ENCODE data around the gene MCAM. TPM values are rescaled to one million over a fixed set of nuclear protein-coding genes. Genes with fewer than 3 reads are reported as not detected.

The MCAM gene
- polyA plus RNA-seq, 3 donors: not detected

- no peaks in the 10 kb centered on the region for H3K36me3 ChIP-seq (replicated peaks in 1 of 2; ENCODE audit: control insufficient read depth in 1 of 2, insufficient read depth in 2 of 2, low read length in 2 of 2)
- no peak overlapping the region for H3K9ac ChIP-seq (ENCODE audit: insufficient read depth, low read length, poor library complexity, severe bottlenecking)
- H2AFZ ChIP-seq (ENCODE audit: insufficient read depth, low read depth, low read length, poor library complexity, severe bottlenecking): no peak overlapping the region
- no peak overlapping the region for H3K27ac ChIP-seq (ENCODE audit: low read depth in 1 of 2, low read length in 2 of 2)
- TF ChIP-seq CTCF (IDR thresholded peaks at IDR 0.05): no peak
- no peaks in the 10 kb centered on the region for H4K20me1 ChIP-seq (ENCODE audit: insufficient read depth, low read length)
- DNase-seq: no peak
- no peak overlapping the region for H3K4me2 ChIP-seq (replicated peaks; ENCODE audit: extremely low read depth, low read length, poor library complexity, severe bottlenecking)
- H3K9me3 ChIP-seq (replicated peaks in 1 of 2; ENCODE audit: control insufficient read depth in 1 of 2, insufficient read depth in 1 of 2, low read length in 2 of 2): no peaks in the 10 kb centered on the region
- 100% methylated on average over 1 of the region's 20 CpGs for WGBS (ENCODE audit: insufficient coverage)
- peaks cover 0 to 5% (median 0%) of the 10 kb centered on the region in 7 donors for H3K9me3 Mint-ChIP-seq
- H3K27ac Mint-ChIP-seq: no peak overlapping the region
- peaks cover 10 to 40% of the 10 kb centered on the region in 2 donors for H3K27me3 ChIP-seq (ENCODE audit: control insufficient read depth in 2 of 2, insufficient read depth in 2 of 2, low read length in 2 of 2)
- intact Hi-C loops (cut with micrococcal nuclease): no loop called here
- H3K4me1 Mint-ChIP-seq: peaks cover 22% of the 10 kb centered on the region
- H3K79me2 ChIP-seq (ENCODE audit: insufficient read depth, low read length): no peaks in the 10 kb centered on the region
- H3K36me3 Mint-ChIP-seq: peaks cover 0 to 8% of the 10 kb centered on the region in 2 donors
- no peak overlapping the region for H3K4me3 Mint-ChIP-seq
- peaks cover 20% of the 10 kb centered on the region in 2 donors for H3K4me1 ChIP-seq (ENCODE audit: control insufficient read depth in 1 of 2, insufficient read depth in 2 of 2, low read length in 2 of 2)
- peaks cover 38 to 43% (median 40%) of the 10 kb centered on the region in 3 donors for H3K27me3 Mint-ChIP-seq (ENCODE audit: low read depth in 3 of 3)
- no peak overlapping the region for H3K4me3 ChIP-seq (replicated peaks in 1 of 3; ENCODE audit: low read depth in 2 of 3, low read length in 3 of 3)
Observed at GRCh38 chr11:119322921-119323531, 6.1 kb upstream of the MCAM start.

- peak overlapping the region in 1 of 2 donors; percentile 39 for H3K4me3 Mint-ChIP-seq
- peaks cover 24% of the 10 kb centered on the region for H3K4me1 Mint-ChIP-seq
- H3K4me1 ChIP-seq (ENCODE audit: control insufficient read depth in 1 of 2, insufficient read depth in 2 of 2, low read length in 2 of 2): peaks cover 20 to 22% of the 10 kb centered on the region in 2 donors
- H3K36me3 Mint-ChIP-seq: peaks cover 0 to 8% of the 10 kb centered on the region in 2 donors
- H3K9ac ChIP-seq (ENCODE audit: insufficient read depth, low read length, poor library complexity, severe bottlenecking): no peak overlapping the region
- no peak overlapping the region for H2AFZ ChIP-seq (ENCODE audit: insufficient read depth, low read depth, low read length, poor library complexity, severe bottlenecking)
- WGBS (ENCODE audit: insufficient coverage): 50% methylated on average over 6 of the region's 6 CpGs
- peak overlapping the region in 1 of 3 experiments; percentile 77 for H3K4me3 ChIP-seq (replicated peaks in 1 of 3; ENCODE audit: low read depth in 2 of 3, low read length in 3 of 3)
- no peaks in the 10 kb centered on the region for H3K9me3 ChIP-seq (replicated peaks in 1 of 2; ENCODE audit: control insufficient read depth in 1 of 2, insufficient read depth in 1 of 2, low read length in 2 of 2)
- no peak overlapping the region for H3K27ac ChIP-seq (ENCODE audit: low read depth in 1 of 2, low read length in 2 of 2)
- peak overlapping the region; percentile 92 for H3K4me2 ChIP-seq (replicated peaks; ENCODE audit: extremely low read depth, low read length, poor library complexity, severe bottlenecking)
- H3K9me3 Mint-ChIP-seq: peaks cover 0 to 7% (median 0%) of the 10 kb centered on the region in 7 donors
- intact Hi-C loops (cut with micrococcal nuclease): no loop called here
- H3K27ac Mint-ChIP-seq: no peak overlapping the region
- peaks cover 17 to 46% of the 10 kb centered on the region in 2 donors for H3K27me3 ChIP-seq (ENCODE audit: control insufficient read depth in 2 of 2, insufficient read depth in 2 of 2, low read length in 2 of 2)
- H3K79me2 ChIP-seq (ENCODE audit: insufficient read depth, low read length): no peaks in the 10 kb centered on the region
- H4K20me1 ChIP-seq (ENCODE audit: insufficient read depth, low read length): no peaks in the 10 kb centered on the region
- no peaks in the 10 kb centered on the region for H3K36me3 ChIP-seq (replicated peaks in 1 of 2; ENCODE audit: control insufficient read depth in 1 of 2, insufficient read depth in 2 of 2, low read length in 2 of 2)
- H3K27me3 Mint-ChIP-seq (ENCODE audit: low read depth in 3 of 3): peaks cover 44 to 50% (median 47%) of the 10 kb centered on the region in 3 donors
- no peak for TF ChIP-seq CTCF (IDR thresholded peaks at IDR 0.05)
- DNase-seq: peak in 1 of 3 donors; percentile 2
Observed at GRCh38 chr11:119322360-119322739, 5.4 kb upstream of the MCAM start.

Measured in CD14-positive monocyte (primary cell).